DOHH2 (cell line): ENCODE data around the gene RHOG.

Source experiments
- CTCF ChIP-seq: fragments of 200-600 bp; sonication (generic); IDR thresholded peaks from one replicate; pipeline ENCODE4 v1.5.1; 2014; ENCODE audit warnings: antibody characterized with exemption, mild to moderate bottlenecking, low read depth, low read length; ENCODE audit not compliant: poor library complexity, severe bottlenecking
- EZH2phosphoT487 ChIP-seq: fragments of 200-600 bp; sonication (generic); IDR thresholded peaks from 2 replicates; pipeline ENCODE4 v1.6.1; 2017; ENCODE audit warnings: borderline replicate concordance, mild to moderate bottlenecking, antibody characterized with exemption, low read length, moderate library complexity, mixed read lengths

DNA sequence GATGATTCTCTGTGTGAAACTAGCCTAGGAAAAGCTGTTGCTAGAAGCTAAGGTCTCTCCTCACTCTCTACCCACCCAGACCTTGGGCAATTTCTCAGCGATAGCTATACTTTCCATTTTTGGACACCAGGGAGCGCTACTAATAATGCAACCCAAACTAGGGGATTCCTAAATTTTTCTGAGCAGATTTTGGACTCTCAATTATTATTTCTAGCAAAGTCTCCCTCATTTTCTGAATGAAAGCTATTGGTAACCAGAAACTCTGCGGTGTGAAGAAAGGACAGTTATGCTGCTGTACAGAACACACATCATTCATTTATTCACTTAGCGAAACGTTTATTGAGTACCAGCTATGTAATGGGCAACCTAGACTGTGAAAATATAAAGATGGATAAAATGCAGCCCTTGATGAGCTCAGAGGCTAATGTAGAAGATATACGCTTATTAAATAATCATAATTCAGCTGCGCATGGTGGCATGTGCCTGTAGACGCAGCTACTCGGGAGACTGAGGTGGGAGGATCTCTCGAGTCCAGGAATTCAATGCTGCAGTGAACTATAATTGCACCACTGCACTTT lies 8.6 kb upstream of the RHOG start:
- TF ChIP-seq CTCF (peak; percentile 80), EZH2phosphoT487 (no peak)
